DMS79 treated with DMSO at 0.1 percent for 48 hours (cell line): ENCODE measurements around the gene SENP8.

Experiments
- DNase-seq: peaks from one replicate; lab custom pipeline; 2025; lab: John Stamatoyannopoulos, UW

SENP8 gene

GRCh38 chr15:72113347-72114031 lies 4.7 kb upstream of the SENP8 start:
- no peak for DNase-seq

GRCh38 chr15:72116731-72117485 lies 1.3 kb upstream of the SENP8 start:
- no peak for DNase-seq

- DNase-seq: no peak
Measured at GRCh38 chr15:72117486-72118016, 652 bp upstream of the SENP8 start.

GRCh38 chr15:72124218-72124617 lies 6.0 kb downstream of the SENP8 start:
- DNase-seq: no peak

- DNase-seq: no peak
Measured at GRCh38 chr15:72127724-72128322, 9.6 kb downstream of the SENP8 start.

DNA sequence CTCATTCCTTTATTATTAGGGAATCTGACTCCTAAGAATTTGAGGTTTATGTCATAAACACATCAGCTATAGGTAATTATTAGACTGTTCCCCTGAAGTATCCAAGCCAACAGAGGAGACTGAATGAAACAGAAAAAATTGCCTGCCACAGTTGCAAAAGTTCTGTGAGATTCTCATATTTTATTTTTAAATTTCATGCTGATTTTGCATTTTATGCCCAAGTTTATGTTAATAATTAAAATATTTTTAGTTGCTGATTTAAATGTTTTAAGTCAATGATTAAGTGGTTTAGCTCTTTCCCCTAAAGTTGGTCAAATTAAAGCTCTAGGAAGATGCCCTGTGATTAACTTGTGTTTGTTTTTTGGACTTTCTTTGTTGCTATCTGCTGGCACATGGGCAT lies 10.2 kb downstream of the SENP8 start:
- no peak for DNase-seq

DNA sequence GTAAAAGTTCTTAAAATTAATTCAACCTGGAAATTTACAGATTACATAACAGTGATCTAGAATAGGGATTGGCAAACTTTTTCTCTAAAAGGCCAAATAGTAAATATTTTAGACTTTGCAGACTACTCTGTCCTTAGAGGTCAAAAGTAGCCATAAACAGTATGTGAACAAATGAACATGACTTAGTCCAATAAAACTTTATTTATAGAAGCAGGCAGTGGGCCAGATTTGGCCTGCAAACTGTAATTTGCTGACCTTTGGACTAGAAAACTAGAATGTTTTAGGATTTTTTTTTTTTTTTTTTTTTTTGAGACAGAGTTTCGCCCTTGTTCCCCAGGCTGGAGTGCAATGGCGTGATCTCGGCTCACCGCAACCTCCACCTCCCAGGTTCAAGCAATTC lies 12.1 kb downstream of the SENP8 start:
- DNase-seq: no peak

DNA sequence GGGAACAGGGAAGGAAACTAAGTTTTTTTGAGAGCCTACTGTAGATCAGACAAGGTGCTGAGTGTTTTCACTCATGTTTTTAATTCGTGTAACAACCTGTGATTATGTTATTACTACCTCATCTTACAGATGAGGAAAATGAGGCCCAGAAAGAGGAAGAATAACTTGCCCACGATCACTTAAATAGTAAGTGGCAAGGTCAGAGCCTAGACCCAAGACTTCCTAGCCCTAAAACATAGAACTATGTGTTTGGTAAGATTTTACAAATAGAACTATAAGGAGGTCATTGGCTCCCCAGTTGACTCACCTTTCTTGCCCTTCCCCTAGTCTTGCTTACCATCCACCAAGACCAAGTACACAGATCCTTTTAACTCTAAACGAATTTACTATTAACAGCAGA lies 13.7 kb downstream of the SENP8 start:
- no peak for DNase-seq

- peak; percentile 35 for DNase-seq
Measured at GRCh38 chr15:72133211-72133610, 15.0 kb downstream of the SENP8 start.

DNA sequence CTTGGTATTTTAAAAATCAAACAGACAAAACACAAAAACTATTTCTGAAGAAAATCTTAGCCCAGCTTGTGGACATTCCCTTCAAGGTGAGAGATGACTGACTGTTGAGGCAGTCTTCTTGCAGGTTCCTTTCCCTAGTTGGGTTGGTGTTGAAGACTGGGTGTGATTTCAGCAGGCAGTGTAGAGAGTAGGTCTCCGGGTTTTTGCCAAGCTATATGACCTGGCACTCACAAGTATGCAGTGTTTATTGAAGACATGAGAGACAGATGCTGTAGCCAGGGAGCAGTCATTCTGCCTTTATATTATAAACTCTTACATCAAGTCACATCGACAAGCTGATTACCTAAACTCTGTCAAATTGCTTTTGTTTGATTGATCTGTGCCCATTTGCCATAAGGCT lies 17.5 kb downstream of the SENP8 start:
- peak; percentile 41 for DNase-seq

DNA sequence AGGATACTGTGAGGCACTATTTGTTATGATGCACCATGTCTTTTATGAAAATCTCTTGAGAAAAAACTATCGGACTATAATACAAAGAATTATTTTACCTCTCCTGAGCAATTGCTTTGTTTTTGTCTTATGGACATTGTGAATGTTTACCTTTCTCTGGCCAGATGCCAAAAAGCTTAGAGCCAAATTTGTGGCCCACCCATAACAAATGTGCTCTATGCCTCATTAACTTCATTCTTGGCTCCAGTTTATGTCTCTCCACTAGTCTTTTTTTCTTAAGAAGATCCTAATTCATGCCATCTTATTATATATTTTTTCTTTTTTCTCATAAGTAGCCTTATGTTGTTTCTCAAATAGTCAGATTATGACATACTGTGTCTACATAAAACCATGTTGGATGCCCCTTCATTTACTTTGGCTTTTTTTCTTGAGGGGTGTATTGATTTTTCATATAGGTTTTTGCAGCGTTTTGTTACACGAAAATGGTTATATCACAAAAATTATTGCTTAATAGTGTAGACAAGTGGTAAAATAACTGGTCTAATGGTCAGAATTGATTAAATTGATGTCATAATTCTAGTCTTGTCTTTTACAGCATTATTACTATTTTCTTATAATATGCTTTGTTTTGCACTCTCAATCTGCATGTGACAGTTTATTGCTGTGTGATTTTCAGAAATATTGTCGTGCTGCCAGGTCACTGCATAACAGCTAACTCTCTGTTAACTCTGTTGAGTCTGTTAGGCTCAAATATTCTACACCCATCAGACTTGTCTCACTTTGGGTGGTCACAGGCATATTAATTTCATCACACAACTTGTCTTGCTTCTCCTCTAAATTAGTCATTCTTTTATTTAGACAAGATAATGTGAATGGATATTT lies 18.2 kb downstream of the SENP8 start:
- DNase-seq: peak; percentile 68

- DNase-seq: no peak
Measured at GRCh38 chr15:72139667-72140066, 21.5 kb downstream of the SENP8 start.

DNA sequence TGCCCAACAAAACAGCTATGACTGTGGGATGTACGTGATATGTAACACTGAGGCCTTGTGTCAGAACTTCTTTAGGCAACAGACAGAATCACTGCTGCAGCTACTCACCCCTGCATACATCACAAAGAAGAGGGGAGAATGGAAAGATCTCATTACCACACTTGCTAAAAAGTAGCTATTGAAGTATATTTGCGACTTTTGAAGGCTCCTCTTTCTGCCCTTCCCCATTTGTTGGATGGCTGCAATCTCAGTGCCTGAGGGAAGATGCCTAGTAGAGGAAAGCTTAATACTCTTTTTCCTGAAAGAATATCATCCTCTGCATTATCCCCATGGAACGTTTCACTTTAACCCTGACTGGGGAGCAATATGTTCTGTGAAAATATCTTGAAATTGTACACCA lies 21.9 kb downstream of the SENP8 start:
- DNase-seq: no peak

- DNase-seq: no peak
Measured at GRCh38 chr15:72141171-72142084, 23.2 kb downstream of the SENP8 start.

DNA sequence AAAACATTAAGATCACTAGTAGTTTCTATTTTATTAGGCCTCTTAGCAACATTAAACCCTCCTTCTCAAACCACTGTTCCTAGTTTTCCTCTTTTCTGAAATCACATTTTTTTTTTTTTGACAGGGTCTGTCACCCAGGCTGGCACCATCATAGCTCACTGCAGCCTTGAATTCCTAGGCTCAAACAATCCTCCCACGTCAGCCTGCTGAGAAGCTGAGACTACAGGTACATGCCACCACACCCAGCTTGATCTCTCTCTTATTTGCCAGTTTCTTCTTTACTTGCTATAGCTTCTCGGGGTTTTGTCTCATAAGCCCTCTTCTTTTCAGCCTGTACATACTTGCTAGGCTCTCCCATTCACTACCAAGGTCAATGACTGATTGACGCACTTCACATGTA lies 28.0 kb downstream of the SENP8 start:
- DNase-seq: no peak

GRCh38 chr15:72146934-72147333 lies 28.7 kb downstream of the SENP8 start:
- DNase-seq: peak; percentile 7

DNA sequence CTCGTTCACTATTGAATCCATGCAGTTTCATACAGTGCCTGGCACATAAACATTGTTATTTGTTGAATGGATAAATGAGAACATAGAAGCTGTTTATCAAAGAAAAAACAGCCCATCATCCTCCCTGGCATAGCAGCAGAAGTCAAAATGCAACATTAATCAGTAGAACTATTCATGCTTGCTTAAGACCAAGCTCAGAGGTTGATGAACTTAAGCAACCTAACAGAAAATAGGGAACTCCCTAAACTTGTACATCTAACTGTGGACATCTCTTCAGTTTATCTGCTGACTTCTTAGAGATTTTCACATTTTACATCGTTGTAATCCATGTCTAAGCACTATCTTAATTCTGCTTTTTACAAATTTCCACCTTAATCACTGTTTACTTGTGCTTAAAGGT lies 29.2 kb downstream of the SENP8 start:
- no peak for DNase-seq

GRCh38 chr15:72153269-72154000 lies 35.2 kb downstream of the SENP8 start:
- DNase-seq: peak; percentile 57

DNA sequence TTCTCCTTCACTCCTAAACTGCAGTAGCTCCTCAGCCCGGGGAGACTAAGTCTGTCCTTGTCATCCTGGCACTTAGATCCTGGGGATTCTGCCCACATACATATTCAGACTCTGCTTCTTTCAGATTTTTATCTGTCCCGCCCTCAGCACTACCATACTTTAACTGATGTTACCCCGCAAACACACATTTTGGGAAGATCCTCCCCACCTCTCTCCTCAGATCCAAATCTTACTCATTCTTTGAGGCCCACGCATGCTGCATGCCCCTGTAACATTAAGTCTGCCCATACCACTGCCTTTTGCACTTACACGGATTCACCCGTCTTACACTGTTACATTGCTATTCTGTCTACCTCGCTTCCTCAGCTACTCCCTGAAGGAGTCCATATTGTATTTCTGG lies 36.1 kb downstream of the SENP8 start:
- no peak for DNase-seq

GRCh38 chr15:72155003-72155621 lies 36.9 kb downstream of the SENP8 start:
- peak; percentile 82 for DNase-seq
